ENCODE data around the gene PRKAG2. TPM values are rescaled to one million over a fixed set of nuclear protein-coding genes. Genes with fewer than 3 reads are reported as not detected.

Gene PRKAG2
- total and polyA plus RNA-seq, 4 donors: 3.6 to 25.1 (median 16.8) TPM

GRCh38 chr7:151809146-151809863 lies 67.6 kb downstream of the PRKAG2 start:
- TF ChIP-seq CTCF (IDR thresholded peaks at IDR 0.05; ENCODE audit: low read depth, low read length, missing input control) (no peak), SP1 (IDR thresholded peaks at IDR 0.05) (no peak), FOXA1 (IDR thresholded peaks at IDR 0.05) (no peak), REST (IDR thresholded peaks at IDR 0.05) (no peak), GABPA (IDR thresholded peaks at IDR 0.05 in 1 of 2, conservative IDR thresholded peaks at IDR 0.05 in 1 of 2) (no peak)
- WGBS: 94% methylated on average over 22 of the region's 22 CpGs
- H3K9ac ChIP-seq (ENCODE audit: low read depth in 1 of 2, low read length in 2 of 2): no peak overlapping the region

GRCh38 chr7:151808400-151809145 lies 68.3 kb downstream of the PRKAG2 start:
- WGBS: 82% methylated on average over 24 of the region's 24 CpGs
- no peaks in the 10 kb centered on the region for H3K36me3 ChIP-seq (ENCODE audit: control insufficient read depth in 4 of 4, insufficient read depth in 3 of 4, low read depth in 1 of 4, low read length in 3 of 4)
- peaks cover 9 to 44% (median 26%) of the 10 kb centered on the region in 4 donors for H3K4me1 ChIP-seq (ENCODE audit: control insufficient read depth in 4 of 4, insufficient read depth in 4 of 4, low read length in 3 of 4)
- no peak overlapping the region for H3K4me3 ChIP-seq (ENCODE audit: low read depth in 1 of 3, low read length in 3 of 3)
- no peak overlapping the region for H3K9ac ChIP-seq (ENCODE audit: low read depth in 1 of 2, low read length in 2 of 2)
- no peaks in the 10 kb centered on the region for H3K27me3 ChIP-seq (ENCODE audit: control insufficient read depth in 4 of 4, insufficient read depth in 4 of 4, low read length in 3 of 4)
- no peaks in the 10 kb centered on the region for H3K9me3 ChIP-seq (ENCODE audit: control insufficient read depth in 4 of 4, low read length in 3 of 4)
- no peak for DNase-seq (ENCODE audit: low spot score)
- peak overlapping the region; percentile 48 to 63 for H3K27ac ChIP-seq (ENCODE audit: low read depth in 1 of 2, low read length in 2 of 2)
- TF ChIP-seq REST (IDR thresholded peaks at IDR 0.05) (peak; percentile 33), ZBTB33 (IDR thresholded peaks at IDR 0.05) (no peak), HNF4G (IDR thresholded peaks at IDR 0.05) (peak; percentile 68), FOXA2 (IDR thresholded peaks at IDR 0.05) (peak; percentile 36), SP1 (IDR thresholded peaks at IDR 0.05) (peak; percentile 66), GABPA (IDR thresholded peaks at IDR 0.05 in 1 of 2, conservative IDR thresholded peaks at IDR 0.05 in 1 of 2) (no peak), NR2F2 (IDR thresholded peaks at IDR 0.05) (no peak), HNF4A (conservative IDR thresholded peaks at IDR 0.05) (peak; percentile 87 to 88), RAD21 (IDR thresholded peaks at IDR 0.05) (peak in 1 of 2 donors; percentile 25), ATF3 (IDR thresholded peaks at IDR 0.05) (no peak), FOXA1 (IDR thresholded peaks at IDR 0.05) (no peak), JUND (IDR thresholded peaks at IDR 0.05) (peak in 1 of 2 donors; percentile 50), MAX (IDR thresholded peaks at IDR 0.05) (peak; percentile 27), RXRA (IDR thresholded peaks at IDR 0.05) (peak; percentile 28 to 60), EGR1 (IDR thresholded peaks at IDR 0.05; ENCODE audit: low read depth in 2 of 2) (no peak), YY1 (IDR thresholded peaks at IDR 0.05) (peak; percentile 64), TAF1 (conservative IDR thresholded peaks at IDR 0.05) (no peak)

More at GRCh38 chr7:151809146-151809863, 67.6 kb downstream of the PRKAG2 start:
- Histone ChIP-seq H3K4me3 (ENCODE audit: low read depth in 1 of 3, low read length in 3 of 3) (no peak overlapping the region), H3K36me3 (ENCODE audit: control insufficient read depth in 4 of 4, insufficient read depth in 3 of 4, low read depth in 1 of 4, low read length in 3 of 4) (no peaks in the 10 kb centered on the region), H3K9me3 (ENCODE audit: control insufficient read depth in 4 of 4, low read length in 3 of 4) (no peaks in the 10 kb centered on the region), H3K27me3 (ENCODE audit: control insufficient read depth in 4 of 4, insufficient read depth in 4 of 4, low read length in 3 of 4) (no peaks in the 10 kb centered on the region), H3K4me1 (ENCODE audit: control insufficient read depth in 4 of 4, insufficient read depth in 4 of 4, low read length in 3 of 4) (peaks cover 9 to 41% (median 26%) of the 10 kb centered on the region in 4 donors), H3K27ac (ENCODE audit: low read depth in 1 of 2, low read length in 2 of 2) (peak overlapping the region; percentile 48 to 63)
- no peak for DNase-seq (ENCODE audit: low spot score)
